Suprapubic skin (tissue), 4 donors: ENCODE measurements around the gene SCFD2. TPM values are rescaled to one million over a fixed set of nuclear protein-coding genes. Genes with fewer than 3 reads are reported as not detected.
A peak's percentile ranks its signal among the peaks of the same experiment; 100 is the strongest.

Experiments
- DNase-seq, 2 donors: peaks; one replicate each; pipeline ENCODE4 v3.0.0-alpha.2; 2019; ENCODE audit warnings: low spot score in 2 of 2
- H3K27ac ChIP-seq: fragments of 200-600 bp; sonication (generic); one replicate; pipeline ENCODE4 v1.5.1; 2019
- H3K27me3 ChIP-seq: fragments of 200-600 bp; sonication (generic); one replicate; pipeline ENCODE4 v1.5.1; 2019
- H3K36me3 ChIP-seq: fragments of 200-600 bp; sonication (generic); one replicate; pipeline ENCODE4 v1.5.1; 2019
- H3K4me1 ChIP-seq: fragments of 200-600 bp; sonication (generic); one replicate; pipeline ENCODE4 v1.5.1; 2019
- H3K4me3 ChIP-seq: fragments of 200-600 bp; sonication (generic); one replicate; pipeline ENCODE4 v1.5.1; 2019; ENCODE audit warnings: mild to moderate bottlenecking
- H3K9me3 ChIP-seq: fragments of 200-600 bp; sonication (generic); one replicate; pipeline ENCODE4 v1.5.1; 2019
- EP300 ChIP-seq: sonication (generic); formaldehyde crosslinking; IDR thresholded peaks from one replicate; pipeline ENCODE4 v1.6.1; 2017; ENCODE audit warnings: antibody characterized with exemption
- POLR2A ChIP-seq, 2 donors: fragments of 450-650 bp; IDR thresholded peaks; one replicate each; pipeline ENCODE4 v1.6.1; 2017; ENCODE audit warnings: antibody characterized with exemption in 2 of 2, mild to moderate bottlenecking in 2 of 2, moderate library complexity in 2 of 2
- POLR2AphosphoS5 ChIP-seq, 3 donors: sonication (generic); formaldehyde crosslinking; IDR thresholded peaks; one replicate each; pipeline ENCODE4 v1.6.1; 2017; ENCODE audit warnings: antibody characterized with exemption in 3 of 3
- WGBS: methylation state at CpG from one replicate; pipeline ENCODE4 v1.1.5; 2018; 5-methylcytosine and 5-hydroxymethylcytosine counted together
- total RNA-seq, 4 donors: library from RNA; depleted of rRNA; stranded (reverse); fragments of >200 nt; gene quantifications; one replicate each; pipeline ENCODE4 v1.1.0, GENCODE V29; 2016
- TF ChIP-seq, protein P1 (sequence below), 2 donors: fragments of 200-600 bp in 1 of 2; fragments of 450-650 bp in 1 of 2; sonication (generic) in 1 of 2; IDR thresholded peaks; one replicate each; pipeline ENCODE4 v1.5.1; 2016 to 2019; ENCODE audit warnings: antibody characterized with exemption in 2 of 2, mild to moderate bottlenecking in 1 of 2, moderate library complexity in 1 of 2

Gene SCFD2
- total RNA-seq, 4 donors from 2014 or later: 25.5 to 39.5 (median 31.9) TPM

- Histone ChIP-seq H3K9me3 (no peaks in the 10 kb centered on the region), H3K4me3 (no peak overlapping the region), H3K4me1 (peaks cover 9% of the 10 kb centered on the region), H3K36me3 (no peaks in the 10 kb centered on the region), H3K27ac (no peak overlapping the region), H3K27me3 (no peaks in the 10 kb centered on the region)
- DNase-seq: no peak
- TF ChIP-seq POLR2AphosphoS5 (IDR thresholded peaks at IDR 0.05) (peak in 1 of 3 donors; percentile 51), POLR2A (IDR thresholded peaks at IDR 0.05) (no peak), EP300 (no peak)
- TF ChIP-seq, protein P1, sequence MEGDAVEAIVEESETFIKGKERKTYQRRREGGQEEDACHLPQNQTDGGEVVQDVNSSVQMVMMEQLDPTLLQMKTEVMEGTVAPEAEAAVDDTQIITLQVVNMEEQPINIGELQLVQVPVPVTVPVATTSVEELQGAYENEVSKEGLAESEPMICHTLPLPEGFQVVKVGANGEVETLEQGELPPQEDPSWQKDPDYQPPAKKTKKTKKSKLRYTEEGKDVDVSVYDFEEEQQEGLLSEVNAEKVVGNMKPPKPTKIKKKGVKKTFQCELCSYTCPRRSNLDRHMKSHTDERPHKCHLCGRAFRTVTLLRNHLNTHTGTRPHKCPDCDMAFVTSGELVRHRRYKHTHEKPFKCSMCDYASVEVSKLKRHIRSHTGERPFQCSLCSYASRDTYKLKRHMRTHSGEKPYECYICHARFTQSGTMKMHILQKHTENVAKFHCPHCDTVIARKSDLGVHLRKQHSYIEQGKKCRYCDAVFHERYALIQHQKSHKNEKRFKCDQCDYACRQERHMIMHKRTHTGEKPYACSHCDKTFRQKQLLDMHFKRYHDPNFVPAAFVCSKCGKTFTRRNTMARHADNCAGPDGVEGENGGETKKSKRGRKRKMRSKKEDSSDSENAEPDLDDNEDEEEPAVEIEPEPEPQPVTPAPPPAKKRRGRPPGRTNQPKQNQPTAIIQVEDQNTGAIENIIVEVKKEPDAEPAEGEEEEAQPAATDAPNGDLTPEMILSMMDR (IDR thresholded peaks at IDR 0.05): no peak
Measured at GRCh38 chr4:53089936-53090729, 275.7 kb downstream of the SCFD2 start.

DNA sequence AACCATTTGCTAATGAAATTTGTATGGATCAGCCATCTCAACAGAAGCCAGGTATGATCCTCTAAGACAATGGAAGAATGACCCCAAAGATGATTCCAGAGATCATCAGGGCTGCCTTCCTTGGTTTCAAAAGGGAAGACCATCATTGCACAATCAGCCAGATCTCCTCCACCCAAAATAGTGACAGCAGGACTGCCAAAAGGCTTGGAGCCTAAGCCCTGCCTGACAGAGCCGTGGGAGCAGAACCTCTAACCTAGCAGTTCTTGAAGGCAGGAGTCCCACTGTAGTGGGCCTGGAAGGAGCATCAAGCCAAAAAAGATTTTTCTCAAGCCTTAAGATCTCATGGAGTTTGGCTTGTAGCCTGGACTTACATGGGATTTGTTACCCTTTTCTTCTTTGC lies 277.7 kb downstream of the SCFD2 start:
- TF ChIP-seq POLR2AphosphoS5 (IDR thresholded peaks at IDR 0.05): no peak
- TF ChIP-seq, protein P1 (IDR thresholded peaks at IDR 0.05): no peak
- no peak for TF ChIP-seq EP300
- H3K4me3 ChIP-seq: no peak overlapping the region
- H3K4me1 ChIP-seq: peaks cover 9% of the 10 kb centered on the region
- WGBS: 20% methylated on average over 1 of the region's 1 CpG
- H3K36me3 ChIP-seq: no peaks in the 10 kb centered on the region
- peaks cover 6% of the 10 kb centered on the region for H3K9me3 ChIP-seq
- H3K27ac ChIP-seq: no peak overlapping the region
- H3K27me3 ChIP-seq: no peaks in the 10 kb centered on the region
- DNase-seq: no peak

DNA sequence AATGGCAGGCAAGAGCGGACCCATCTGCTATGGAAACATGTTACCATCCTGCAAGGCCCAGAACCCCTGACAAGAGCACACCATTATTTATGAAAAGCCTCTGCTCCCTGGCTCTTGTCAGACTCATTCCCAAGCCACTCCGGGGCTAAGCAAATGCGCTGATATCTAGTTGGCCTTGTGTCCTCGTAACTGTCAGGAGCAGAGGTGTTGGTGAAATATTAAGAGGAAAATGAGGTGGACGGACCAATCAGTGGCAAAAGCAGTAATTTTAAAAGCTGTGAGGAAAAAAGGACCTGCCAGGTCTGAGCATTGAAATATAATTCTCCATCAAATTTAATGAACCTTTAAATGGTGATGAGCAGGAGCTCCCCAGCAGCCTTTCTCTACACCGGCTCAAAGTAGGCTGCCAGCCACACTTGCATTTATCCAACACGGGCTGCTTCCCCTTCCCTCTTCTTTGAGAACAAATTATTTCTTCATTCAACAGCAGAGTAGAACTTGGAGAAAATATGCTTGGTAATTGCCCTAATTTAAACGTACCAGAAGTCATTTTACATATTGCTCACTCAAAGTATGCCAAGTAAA lies 289.4 kb downstream of the SCFD2 start:
- Histone ChIP-seq H3K36me3 (no peaks in the 10 kb centered on the region), H3K4me1 (no peaks in the 10 kb centered on the region), H3K27me3 (no peaks in the 10 kb centered on the region), H3K9me3 (no peaks in the 10 kb centered on the region), H3K4me3 (no peak overlapping the region), H3K27ac (no peak overlapping the region)
- WGBS: 88% methylated on average over 8 of the region's 8 CpGs
- no peak for DNase-seq
- TF ChIP-seq EP300: no peak
- TF ChIP-seq POLR2A (IDR thresholded peaks at IDR 0.05): no peak
- TF ChIP-seq POLR2AphosphoS5 (IDR thresholded peaks at IDR 0.05): no peak
- TF ChIP-seq, protein P1 (IDR thresholded peaks at IDR 0.05): no peak

- H3K36me3 ChIP-seq: no peaks in the 10 kb centered on the region
- no peaks in the 10 kb centered on the region for H3K4me1 ChIP-seq
- no peak overlapping the region for H3K27ac ChIP-seq
- TF ChIP-seq EP300 (no peak), POLR2A (IDR thresholded peaks at IDR 0.05) (no peak), POLR2AphosphoS5 (IDR thresholded peaks at IDR 0.05) (no peak)
- TF ChIP-seq, protein P1 (IDR thresholded peaks at IDR 0.05): no peak
- no peak for DNase-seq
- H3K27me3 ChIP-seq: no peaks in the 10 kb centered on the region
- no peaks in the 10 kb centered on the region for H3K9me3 ChIP-seq
- WGBS: 93% methylated on average over 1 of the region's 1 CpG
- no peak overlapping the region for H3K4me3 ChIP-seq
Measured at GRCh38 chr4:53075162-53075785, 290.6 kb downstream of the SCFD2 start.

DNA sequence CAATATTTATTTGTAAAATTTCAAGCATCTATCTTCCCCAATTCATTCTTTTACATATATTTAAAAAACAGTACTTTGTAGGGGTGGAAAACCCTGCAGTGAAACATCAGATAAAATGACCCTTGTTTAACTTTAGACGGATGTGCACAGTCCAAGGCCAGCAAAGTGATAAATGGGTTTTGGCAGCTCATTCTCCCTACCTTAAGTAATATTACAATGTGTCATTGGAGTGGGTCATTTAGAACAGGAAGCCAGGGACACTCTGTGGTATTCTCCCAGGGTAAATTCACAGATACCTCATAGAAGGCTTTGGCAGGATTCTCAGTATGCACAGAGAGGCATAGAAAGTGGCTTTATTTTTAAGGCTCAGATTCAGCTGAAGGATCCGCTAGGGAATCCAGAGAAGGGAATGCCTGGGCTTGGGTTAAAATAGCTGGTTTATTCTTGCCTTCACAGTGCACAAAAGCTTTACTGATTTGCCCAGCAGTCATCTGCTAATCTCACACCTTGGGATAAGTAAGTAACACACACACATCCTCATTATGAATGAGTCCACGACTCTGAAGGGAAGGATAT lies 297.0 kb downstream of the SCFD2 start:
- TF ChIP-seq EP300 (no peak), POLR2A (IDR thresholded peaks at IDR 0.05) (no peak), POLR2AphosphoS5 (IDR thresholded peaks at IDR 0.05) (no peak)
- TF ChIP-seq, protein P1 (IDR thresholded peaks at IDR 0.05): no peak
- H3K27ac ChIP-seq: no peak overlapping the region
- H3K27me3 ChIP-seq: no peaks in the 10 kb centered on the region
- DNase-seq: no peak
- no peak overlapping the region for H3K4me3 ChIP-seq
- H3K36me3 ChIP-seq: no peaks in the 10 kb centered on the region
- 89% methylated on average over 3 of the region's 3 CpGs for WGBS
- H3K4me1 ChIP-seq: no peaks in the 10 kb centered on the region
- peaks cover 3% of the 10 kb centered on the region for H3K9me3 ChIP-seq
